Calu3 (cell line): ENCODE data around the gene SEMA3E. TPM values are rescaled to one million over a fixed set of nuclear protein-coding genes. Genes with fewer than 3 reads are reported as not detected.

Experiments
- BruUV-seq: library from RNA; stranded (reverse); fragments of 400-500 nt; replicated peaks from 2 replicates; lab custom pipeline; 2021; lab: Mats Ljungman, UMichigan
- CTCF ChIA-PET: fragments of 300-600 bp; sonication (Branson Sonifier 250); formaldehyde crosslinking; loops from one replicate; lab custom pipeline; 2022; ENCODE audit warnings: antibody characterized with exemption; lab: Charles Lee
- DNase-seq: peaks from one replicate; pipeline ENCODE4 v3.0.0; 2022
- H3K27ac Mint-ChIP-seq: one replicate; pipeline ENCODE4 v1.8.0; 2022; ENCODE audit warnings: mixed read lengths; ENCODE audit not compliant: unreplicated experiment
- H3K27me3 Mint-ChIP-seq: one replicate; pipeline ENCODE4 v1.8.0; 2022; ENCODE audit warnings: mixed read lengths; ENCODE audit not compliant: unreplicated experiment
- H3K36me3 Mint-ChIP-seq: one replicate; pipeline ENCODE4 v1.8.0; 2022; ENCODE audit warnings: mild to moderate bottlenecking, moderate library complexity, mixed read lengths; ENCODE audit not compliant: insufficient read depth, unreplicated experiment
- H3K4me1 Mint-ChIP-seq: one replicate; pipeline ENCODE4 v1.8.0; 2022; ENCODE audit warnings: mild to moderate bottlenecking, low read depth, mixed read lengths; ENCODE audit not compliant: unreplicated experiment
- H3K4me3 Mint-ChIP-seq: one replicate; pipeline ENCODE4 v1.8.0; 2022; ENCODE audit warnings: mild to moderate bottlenecking, low read depth, moderate library complexity, mixed read lengths; ENCODE audit not compliant: unreplicated experiment
- H3K9me3 Mint-ChIP-seq: one replicate; pipeline ENCODE4 v1.8.0; 2022; ENCODE audit warnings: low read depth, mixed read lengths; ENCODE audit not compliant: unreplicated experiment
- intact Hi-C: fragments of 100-400 bp; cut with micrococcal nuclease; formaldehyde crosslinking; loops from one replicate; pipeline ENCODE4 v1.10.0; 2022; ENCODE audit not compliant: unreplicated experiment
- total RNA-seq: library from RNA; stranded (reverse); gene quantifications from 2 replicates; pipeline ENCODE4 v1.2.3, GENCODE V29; 2022
- TF ChIP-seq, protein P1 (sequence below): fragments of 200-600 bp; IDR thresholded peaks from one replicate; pipeline ENCODE4 v1.8.0; 2022; ENCODE audit warnings: antibody characterized with exemption; ENCODE audit not compliant: unreplicated experiment

Gene SEMA3E
- total RNA-seq, 1 experiment from 2014 or later, result 24.4 TPM

DNA sequence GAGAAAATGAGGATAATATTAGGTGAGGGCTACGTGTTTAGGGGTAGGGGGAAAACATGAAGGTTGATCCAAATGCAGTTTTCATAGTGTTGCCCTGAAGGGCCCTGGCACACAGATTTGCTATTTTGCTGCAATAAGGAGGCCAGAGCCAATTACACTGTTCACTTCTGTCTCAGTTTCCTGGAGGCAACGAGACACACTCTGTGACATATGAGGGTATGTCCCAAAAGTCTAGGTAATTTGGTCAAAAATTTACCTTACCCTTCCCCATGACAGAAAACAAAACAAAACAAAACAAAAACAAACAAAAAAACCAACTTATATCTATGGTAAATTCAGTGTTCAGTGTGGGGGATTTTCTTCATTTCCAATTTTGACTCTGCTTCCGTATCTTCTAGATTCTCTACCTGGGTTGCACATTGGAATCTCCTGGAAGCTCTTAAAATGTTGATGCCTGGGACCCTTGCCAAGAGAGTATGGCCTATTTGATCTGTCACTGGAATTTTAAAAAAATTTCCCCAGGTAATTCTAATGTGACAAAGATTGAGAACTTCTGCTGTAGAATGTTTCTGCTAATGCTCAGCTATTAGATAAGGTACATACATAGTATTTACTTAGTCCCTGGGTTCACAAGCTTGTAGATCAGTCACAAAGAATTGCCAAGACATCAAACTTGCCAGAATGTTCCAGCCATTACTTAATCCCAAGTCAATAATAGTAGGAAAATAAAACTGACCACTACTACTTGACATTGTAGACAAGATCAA, 139.5 kb downstream of the SEMA3E start:
- intact Hi-C loops, result no loop called here
- Mint-ChIP-seq H3K9me3 (no peaks in the 10 kb centered on the region), H3K27me3 (no peaks in the 10 kb centered on the region), H3K27ac (no peak overlapping the region), H3K36me3 (no peaks in the 10 kb centered on the region), H3K4me1 (no peaks in the 10 kb centered on the region), H3K4me3 (no peak overlapping the region)
- no TSS peak for BruUV-seq
- CTCF ChIA-PET, result no interaction called here
- DNase-seq, result no peak
- TF ChIP-seq, protein P1, sequence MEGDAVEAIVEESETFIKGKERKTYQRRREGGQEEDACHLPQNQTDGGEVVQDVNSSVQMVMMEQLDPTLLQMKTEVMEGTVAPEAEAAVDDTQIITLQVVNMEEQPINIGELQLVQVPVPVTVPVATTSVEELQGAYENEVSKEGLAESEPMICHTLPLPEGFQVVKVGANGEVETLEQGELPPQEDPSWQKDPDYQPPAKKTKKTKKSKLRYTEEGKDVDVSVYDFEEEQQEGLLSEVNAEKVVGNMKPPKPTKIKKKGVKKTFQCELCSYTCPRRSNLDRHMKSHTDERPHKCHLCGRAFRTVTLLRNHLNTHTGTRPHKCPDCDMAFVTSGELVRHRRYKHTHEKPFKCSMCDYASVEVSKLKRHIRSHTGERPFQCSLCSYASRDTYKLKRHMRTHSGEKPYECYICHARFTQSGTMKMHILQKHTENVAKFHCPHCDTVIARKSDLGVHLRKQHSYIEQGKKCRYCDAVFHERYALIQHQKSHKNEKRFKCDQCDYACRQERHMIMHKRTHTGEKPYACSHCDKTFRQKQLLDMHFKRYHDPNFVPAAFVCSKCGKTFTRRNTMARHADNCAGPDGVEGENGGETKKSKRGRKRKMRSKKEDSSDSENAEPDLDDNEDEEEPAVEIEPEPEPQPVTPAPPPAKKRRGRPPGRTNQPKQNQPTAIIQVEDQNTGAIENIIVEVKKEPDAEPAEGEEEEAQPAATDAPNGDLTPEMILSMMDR, result no peak

DNA sequence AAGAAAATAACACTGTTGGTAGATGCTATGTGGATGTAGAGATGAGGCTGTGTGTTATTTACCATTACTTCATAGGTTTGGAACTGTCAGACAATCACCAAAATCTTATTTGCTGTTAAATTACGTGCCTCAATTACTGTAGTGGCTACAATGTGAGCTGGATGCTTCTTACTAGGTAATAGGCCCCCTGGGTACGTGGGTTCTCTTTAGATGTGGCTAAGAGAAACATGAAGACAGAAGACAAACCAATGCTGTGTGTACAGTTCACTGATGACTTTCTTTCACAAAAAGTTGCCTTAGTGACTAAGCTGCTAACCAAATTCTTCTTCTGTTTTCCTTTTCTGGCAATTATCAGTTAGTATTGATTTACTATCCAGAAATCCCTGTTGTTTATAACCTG, 144.6 kb downstream of the SEMA3E start:
- DNase-seq, result no peak
- intact Hi-C loops, result no loop called here
- CTCF ChIA-PET, result no interaction called here
- no peak overlapping the region for H3K27ac Mint-ChIP-seq
- H3K27me3 Mint-ChIP-seq, result no peaks in the 10 kb centered on the region
- TF ChIP-seq, protein P1, result no peak
- BruUV-seq, result no TSS peak
- peaks cover 2% of the 10 kb centered on the region for H3K9me3 Mint-ChIP-seq
- no peaks in the 10 kb centered on the region for H3K4me1 Mint-ChIP-seq
- H3K4me3 Mint-ChIP-seq, result no peak overlapping the region
- no peaks in the 10 kb centered on the region for H3K36me3 Mint-ChIP-seq

DNA sequence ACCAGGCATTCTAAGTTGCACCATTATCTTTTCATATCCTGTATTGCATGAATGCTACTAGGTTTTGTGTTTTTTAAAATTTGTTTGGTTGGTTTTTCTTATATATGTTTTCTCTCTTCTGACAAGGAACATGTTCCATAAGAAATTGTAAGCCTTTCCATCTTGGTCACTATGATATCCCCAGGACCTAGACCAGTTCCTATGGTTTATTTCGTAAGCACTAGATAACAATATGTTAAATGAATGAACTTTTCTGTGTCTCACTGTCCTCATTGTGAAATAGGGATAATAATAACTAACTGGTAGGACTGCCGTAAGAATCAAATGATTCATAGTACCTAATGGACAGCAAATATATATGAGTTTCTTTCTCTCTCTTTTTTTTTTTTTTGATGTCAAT, 146.3 kb downstream of the SEMA3E start:
- no peak overlapping the region for H3K4me3 Mint-ChIP-seq
- TF ChIP-seq, protein P1, result no peak
- H3K9me3 Mint-ChIP-seq, result peaks cover 2% of the 10 kb centered on the region
- H3K27ac Mint-ChIP-seq, result no peak overlapping the region
- intact Hi-C loops, result no loop called here
- no peak for DNase-seq
- CTCF ChIA-PET, result no interaction called here
- no peaks in the 10 kb centered on the region for H3K27me3 Mint-ChIP-seq
- BruUV-seq, result no TSS peak
- H3K36me3 Mint-ChIP-seq, result no peaks in the 10 kb centered on the region
- no peaks in the 10 kb centered on the region for H3K4me1 Mint-ChIP-seq

DNA sequence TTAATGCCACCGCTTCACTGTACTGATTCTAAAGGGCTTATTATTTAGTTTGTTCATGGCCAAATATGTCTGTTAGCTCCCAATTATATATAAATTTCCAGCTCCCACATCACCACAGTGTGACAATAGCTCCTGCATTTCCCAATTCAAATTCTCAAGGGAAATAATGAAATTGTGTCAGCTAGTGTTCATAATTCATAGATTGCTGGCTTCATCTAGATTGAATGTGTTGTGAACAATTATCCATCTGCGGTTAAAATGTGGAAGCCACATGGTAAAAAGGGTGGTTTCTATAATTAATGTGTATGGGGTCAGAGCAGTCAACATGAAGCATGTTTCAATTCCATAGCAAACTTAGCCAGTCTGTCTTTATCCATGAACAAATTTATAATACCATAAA, 154.3 kb downstream of the SEMA3E start:
- Mint-ChIP-seq H3K27me3 (no peaks in the 10 kb centered on the region), H3K36me3 (no peaks in the 10 kb centered on the region), H3K27ac (no peak overlapping the region), H3K9me3 (no peaks in the 10 kb centered on the region), H3K4me1 (no peaks in the 10 kb centered on the region), H3K4me3 (no peak overlapping the region)
- no peak for DNase-seq
- CTCF ChIA-PET, result no interaction called here
- TF ChIP-seq, protein P1, result no peak
- BruUV-seq, result no TSS peak
- intact Hi-C loops, result no loop called here
